ENCODE measurements around the gene ANO7.

- TF ChIP-seq CTCF (IDR thresholded peaks at IDR 0.05) (no peak), TCF7L2 (IDR thresholded peaks at IDR 0.05; ENCODE audit: low read depth, low read length) (no peak), POLR2AphosphoS5 (IDR thresholded peaks at IDR 0.05; ENCODE audit: low read depth, low read length) (no peak)
- TF ChIP-seq, protein P1, sequence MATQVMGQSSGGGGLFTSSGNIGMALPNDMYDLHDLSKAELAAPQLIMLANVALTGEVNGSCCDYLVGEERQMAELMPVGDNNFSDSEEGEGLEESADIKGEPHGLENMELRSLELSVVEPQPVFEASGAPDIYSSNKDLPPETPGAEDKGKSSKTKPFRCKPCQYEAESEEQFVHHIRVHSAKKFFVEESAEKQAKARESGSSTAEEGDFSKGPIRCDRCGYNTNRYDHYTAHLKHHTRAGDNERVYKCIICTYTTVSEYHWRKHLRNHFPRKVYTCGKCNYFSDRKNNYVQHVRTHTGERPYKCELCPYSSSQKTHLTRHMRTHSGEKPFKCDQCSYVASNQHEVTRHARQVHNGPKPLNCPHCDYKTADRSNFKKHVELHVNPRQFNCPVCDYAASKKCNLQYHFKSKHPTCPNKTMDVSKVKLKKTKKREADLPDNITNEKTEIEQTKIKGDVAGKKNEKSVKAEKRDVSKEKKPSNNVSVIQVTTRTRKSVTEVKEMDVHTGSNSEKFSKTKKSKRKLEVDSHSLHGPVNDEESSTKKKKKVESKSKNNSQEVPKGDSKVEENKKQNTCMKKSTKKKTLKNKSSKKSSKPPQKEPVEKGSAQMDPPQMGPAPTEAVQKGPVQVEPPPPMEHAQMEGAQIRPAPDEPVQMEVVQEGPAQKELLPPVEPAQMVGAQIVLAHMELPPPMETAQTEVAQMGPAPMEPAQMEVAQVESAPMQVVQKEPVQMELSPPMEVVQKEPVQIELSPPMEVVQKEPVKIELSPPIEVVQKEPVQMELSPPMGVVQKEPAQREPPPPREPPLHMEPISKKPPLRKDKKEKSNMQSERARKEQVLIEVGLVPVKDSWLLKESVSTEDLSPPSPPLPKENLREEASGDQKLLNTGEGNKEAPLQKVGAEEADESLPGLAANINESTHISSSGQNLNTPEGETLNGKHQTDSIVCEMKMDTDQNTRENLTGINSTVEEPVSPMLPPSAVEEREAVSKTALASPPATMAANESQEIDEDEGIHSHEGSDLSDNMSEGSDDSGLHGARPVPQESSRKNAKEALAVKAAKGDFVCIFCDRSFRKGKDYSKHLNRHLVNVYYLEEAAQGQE (IDR thresholded peaks at IDR 0.05; ENCODE audit: insufficient read depth in 1 of 2, low read depth in 2 of 2, low read length in 1 of 2): no peak
These were observed 24.8 kb upstream of the ANO7 start for GRCh38 chr2:241163601-241164118.
